Thoracic aorta (tissue), 2 donors: ENCODE measurements around the gene EXD3. TPM values are rescaled to one million over a fixed set of nuclear protein-coding genes. Genes with fewer than 3 reads are reported as not detected.

Experiments
- ATAC-seq: fragments of 150-250 bp; one replicate; pipeline ENCODE4 v1.8.0; 2017; ENCODE audit warnings: low read depth; ENCODE audit not compliant: insufficient number of reproducible peaks, low FRiP score
- DNase-seq: peaks from one replicate; pipeline ENCODE4 v3.0.0-alpha.2; 2020; ENCODE audit warnings: low spot score
- H3K27ac ChIP-seq, 2 donors: fragments of 200-600 bp; sonication (generic); 1 replicate in 1 of 2; 2 replicates in 1 of 2; pipeline ENCODE4 v1.5.1; 2016; ENCODE audit warnings: mild to moderate bottlenecking in 2 of 2, moderate library complexity in 2 of 2
- H3K27me3 ChIP-seq: fragments of 200-600 bp; sonication (generic); replicated peaks from 2 replicates; pipeline ENCODE4 v1.6.0; 2016; ENCODE audit warnings: mild to moderate bottlenecking; ENCODE audit not compliant: insufficient read depth
- H3K36me3 ChIP-seq: fragments of 200-600 bp; sonication (generic); one replicate; pipeline ENCODE4 v1.5.1; 2016
- H3K4me1 ChIP-seq, 2 donors: fragments of 200-600 bp; sonication (generic); 1 replicate in 1 of 2; 2 replicates in 1 of 2; pipeline versions ENCODE4 v1.5.1 to v1.6.0; 2016; ENCODE audit warnings: low read depth in 2 of 2, mild to moderate bottlenecking in 1 of 2; ENCODE audit not compliant: control insufficient read depth in 1 of 2
- H3K4me3 ChIP-seq: fragments of 200-600 bp; sonication (generic); 2 replicates; pipeline ENCODE4 v1.5.1; 2016; ENCODE audit warnings: mild to moderate bottlenecking
- H3K9me3 ChIP-seq: fragments of 200-600 bp; sonication (generic); 2 replicates; pipeline ENCODE4 v1.5.1; 2016
- CTCF ChIP-seq: fragments of 200-600 bp; sonication (generic); IDR thresholded peaks from one replicate; pipeline ENCODE4 v1.5.1; 2019; ENCODE audit warnings: antibody characterized with exemption
- total RNA-seq, 2 donors: library from RNA; depleted of rRNA; stranded (reverse); fragments of >200 nt; gene quantifications; one replicate each; pipeline versions ENCODE4 v1.1.0 to v1.2.3, GENCODE V29; 2016

The EXD3 gene
- total RNA-seq, 2 donors from 2014 or later = 22.7 to 29.4 TPM

GRCh38 chr9:137352511-137353222 lies 70.3 kb downstream of the EXD3 start:
- no peak for ATAC-seq
- no peak for DNase-seq

GRCh38 chr9:137351781-137352501 lies 71.0 kb downstream of the EXD3 start:
- no peaks in the 10 kb centered on the region for H3K27me3 ChIP-seq
- peaks cover 1% of the 10 kb centered on the region for H3K9me3 ChIP-seq
- no peak overlapping the region for H3K27ac ChIP-seq
- DNase-seq (no peak), ATAC-seq (no peak)
- TF ChIP-seq CTCF = no peak
- no peak overlapping the region for H3K4me3 ChIP-seq
- H3K4me1 ChIP-seq = no peaks in the 10 kb centered on the region
- H3K36me3 ChIP-seq = peaks cover 12% of the 10 kb centered on the region

More at GRCh38 chr9:137352511-137353222, 70.3 kb downstream of the EXD3 start:
- peaks cover 6% of the 10 kb centered on the region for H3K9me3 ChIP-seq
- H3K27ac ChIP-seq = no peak overlapping the region
- no peaks in the 10 kb centered on the region for H3K4me1 ChIP-seq
- no peak overlapping the region for H3K4me3 ChIP-seq
- no peaks in the 10 kb centered on the region for H3K27me3 ChIP-seq
- H3K36me3 ChIP-seq = peaks cover 6% of the 10 kb centered on the region
- TF ChIP-seq CTCF = no peak

- no peak overlapping the region for H3K27ac ChIP-seq
- H3K4me1 ChIP-seq = no peaks in the 10 kb centered on the region
- no peak overlapping the region for H3K4me3 ChIP-seq
- peaks cover 16% of the 10 kb centered on the region for H3K36me3 ChIP-seq
- TF ChIP-seq CTCF = no peak
- peaks cover 6% of the 10 kb centered on the region for H3K9me3 ChIP-seq
- ATAC-seq (no peak), DNase-seq (no peak)
- H3K27me3 ChIP-seq = no peaks in the 10 kb centered on the region
Observed at GRCh38 chr9:137350696-137351584, 72.0 kb downstream of the EXD3 start.

- ATAC-seq = no peak
- H3K27ac ChIP-seq = no peak overlapping the region
- H3K36me3 ChIP-seq = peaks cover 16% of the 10 kb centered on the region
- no peak for DNase-seq
- no peak overlapping the region for H3K4me3 ChIP-seq
- H3K4me1 ChIP-seq = no peaks in the 10 kb centered on the region
- H3K9me3 ChIP-seq = peaks cover 6% of the 10 kb centered on the region
- TF ChIP-seq CTCF = no peak
- no peaks in the 10 kb centered on the region for H3K27me3 ChIP-seq
Observed at GRCh38 chr9:137349471-137350033, 73.4 kb downstream of the EXD3 start.
